ENCODE results near the gene ZSWIM6. TPM values are rescaled to one million over a fixed set of nuclear protein-coding genes. Genes with fewer than 3 reads are reported as not detected.

The ZSWIM6 gene
- total and polyA plus RNA-seq, 2 experiments from 2014 or later: 3.9 to 6.0 TPM

DNA sequence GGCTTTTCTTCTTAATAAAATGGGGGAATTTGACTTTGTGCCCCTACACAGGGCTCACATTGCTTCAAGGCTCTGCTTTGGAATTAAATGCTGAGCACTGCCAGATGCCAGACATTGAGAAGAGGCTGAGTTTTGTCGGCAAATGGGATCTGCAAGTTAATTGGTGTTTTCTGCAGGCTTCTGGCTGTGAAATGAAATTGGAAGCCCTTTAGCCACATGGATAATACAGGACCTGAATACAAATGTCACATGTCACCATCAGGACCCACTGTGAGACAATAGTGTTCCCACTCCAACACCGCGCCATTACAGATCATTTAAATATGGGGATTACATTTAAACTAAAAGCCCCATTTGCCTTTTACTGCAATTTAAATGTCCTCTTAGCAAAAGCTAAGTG, 164.4 kb downstream of the ZSWIM6 start:
- Histone ChIP-seq H3K4me1 (ENCODE audit: insufficient read depth) (no peaks in the 10 kb centered on the region; the same call in 1 of the 2 replicates), H2AFZ (no peak overlapping the region), H4K20me1 (replicated peaks; ENCODE audit: insufficient read depth) (no peaks in the 10 kb centered on the region), H3K36me3 (ENCODE audit: insufficient read depth) (no peaks in the 10 kb centered on the region), H3K79me2 (replicated peaks; ENCODE audit: insufficient read depth) (no peaks in the 10 kb centered on the region), H3K9me2 (ENCODE audit: insufficient read depth) (no peaks in the 10 kb centered on the region), H3K27me3 (ENCODE audit: insufficient read depth) (no peaks in the 10 kb centered on the region), H3F3A (replicated peaks; ENCODE audit: low read depth) (no peaks in the 10 kb centered on the region), H3K4me2 (no peak overlapping the region; the same call in 1 of the 2 replicates), H3K27ac (ENCODE audit: low read depth) (no peak overlapping the region), H3K4me3 (no peak overlapping the region)
- no peaks in the 10 kb centered on the region for H3K9me3 Mint-ChIP-seq
- H3K36me3 Mint-ChIP-seq (ENCODE audit: low read depth): no peaks in the 10 kb centered on the region
- ATAC-seq (no peak), DNase-seq (ENCODE audit: low spot score) (no peak)
- TF ChIP-seq, protein P1, sequence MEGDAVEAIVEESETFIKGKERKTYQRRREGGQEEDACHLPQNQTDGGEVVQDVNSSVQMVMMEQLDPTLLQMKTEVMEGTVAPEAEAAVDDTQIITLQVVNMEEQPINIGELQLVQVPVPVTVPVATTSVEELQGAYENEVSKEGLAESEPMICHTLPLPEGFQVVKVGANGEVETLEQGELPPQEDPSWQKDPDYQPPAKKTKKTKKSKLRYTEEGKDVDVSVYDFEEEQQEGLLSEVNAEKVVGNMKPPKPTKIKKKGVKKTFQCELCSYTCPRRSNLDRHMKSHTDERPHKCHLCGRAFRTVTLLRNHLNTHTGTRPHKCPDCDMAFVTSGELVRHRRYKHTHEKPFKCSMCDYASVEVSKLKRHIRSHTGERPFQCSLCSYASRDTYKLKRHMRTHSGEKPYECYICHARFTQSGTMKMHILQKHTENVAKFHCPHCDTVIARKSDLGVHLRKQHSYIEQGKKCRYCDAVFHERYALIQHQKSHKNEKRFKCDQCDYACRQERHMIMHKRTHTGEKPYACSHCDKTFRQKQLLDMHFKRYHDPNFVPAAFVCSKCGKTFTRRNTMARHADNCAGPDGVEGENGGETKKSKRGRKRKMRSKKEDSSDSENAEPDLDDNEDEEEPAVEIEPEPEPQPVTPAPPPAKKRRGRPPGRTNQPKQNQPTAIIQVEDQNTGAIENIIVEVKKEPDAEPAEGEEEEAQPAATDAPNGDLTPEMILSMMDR (conservative IDR thresholded peaks at IDR 0.05; ENCODE audit: low read depth in 2 of 2): no peak
- TF ChIP-seq CREB1 (CRISPR knock-in tag; IDR thresholded peaks at IDR 0.05; ENCODE audit: low read depth): no peak
- TF ChIP-seq ZNF331 (CRISPR knock-in tag; IDR thresholded peaks at IDR 0.05; ENCODE audit: low read depth): no peak
- no peak for TF ChIP-seq NANOG (IDR thresholded peaks at IDR 0.05; ENCODE audit: borderline replicate concordance)
- TF ChIP-seq STAT1 (IDR thresholded peaks at IDR 0.05; ENCODE audit: unreplicated experiment): no peak
- TF ChIP-seq JUNB (IDR thresholded peaks at IDR 0.05; ENCODE audit: unreplicated experiment): no peak
- H3K27ac Mint-ChIP-seq: no peak overlapping the region
- H3K4me3 Mint-ChIP-seq: no peak overlapping the region
- H3K27me3 Mint-ChIP-seq (ENCODE audit: insufficient read depth, low read depth, poor library complexity): no peaks in the 10 kb centered on the region
- peaks cover 8% of the 10 kb centered on the region; the same call in 2 of the 3 replicates for H3K4me1 Mint-ChIP-seq

DNA sequence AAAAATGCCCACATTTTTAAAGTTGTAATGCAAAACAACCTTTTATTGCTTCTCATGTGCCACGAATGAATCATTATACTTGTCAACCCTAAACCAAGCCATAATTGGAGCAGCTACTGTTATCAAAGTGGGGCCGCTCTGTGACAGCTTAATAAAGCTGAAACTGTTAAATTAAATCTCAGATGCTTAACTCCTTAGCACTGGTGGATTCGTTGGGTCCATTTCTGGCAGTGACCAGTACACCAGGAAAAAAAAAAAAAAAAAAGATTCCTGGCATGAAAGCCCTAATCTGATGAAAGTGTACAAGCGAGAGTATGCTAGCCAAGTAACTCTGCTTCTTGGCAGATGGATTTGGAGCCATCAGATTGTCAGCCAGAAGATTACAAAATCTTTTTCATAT, 164.8 kb downstream of the ZSWIM6 start:
- H3K4me1 ChIP-seq (ENCODE audit: insufficient read depth): no peaks in the 10 kb centered on the region; the same call in 1 of the 2 replicates
- Mint-ChIP-seq H3K4me3 (no peak overlapping the region), H3K9me3 (no peaks in the 10 kb centered on the region), H3K27ac (no peak overlapping the region), H3K27me3 (ENCODE audit: insufficient read depth, low read depth, poor library complexity) (no peaks in the 10 kb centered on the region), H3K4me1 (peaks cover 8% of the 10 kb centered on the region; the same call in 2 of the 3 replicates), H3K36me3 (ENCODE audit: low read depth) (0 out of 3 replicates have a peak, but pooled peaks cover 1% of the 10 kb centered on the region)
- DNase-seq (ENCODE audit: low spot score) (no peak), ATAC-seq (no peak)
- no peaks in the 10 kb centered on the region for H3K36me3 ChIP-seq (ENCODE audit: insufficient read depth)
- no peaks in the 10 kb centered on the region for H3K79me2 ChIP-seq (replicated peaks; ENCODE audit: insufficient read depth)
- H3K4me3 ChIP-seq: no peak overlapping the region
- no peak overlapping the region for H3K4me2 ChIP-seq
- no peaks in the 10 kb centered on the region for H3K27me3 ChIP-seq (ENCODE audit: insufficient read depth)
- H2AFZ ChIP-seq: no peak overlapping the region
- H3K27ac ChIP-seq (ENCODE audit: low read depth): no peak overlapping the region
- H3K9me2 ChIP-seq (ENCODE audit: insufficient read depth): no peaks in the 10 kb centered on the region
- no peaks in the 10 kb centered on the region for H3F3A ChIP-seq (replicated peaks; ENCODE audit: low read depth)
- H4K20me1 ChIP-seq (replicated peaks; ENCODE audit: insufficient read depth): no peaks in the 10 kb centered on the region
- TF ChIP-seq ZNF114 (CRISPR knock-in tag; IDR thresholded peaks at IDR 0.05) (no peak), EZH2phosphoT487 (IDR thresholded peaks at IDR 0.05; ENCODE audit: unreplicated experiment) (no peak), JUNB (IDR thresholded peaks at IDR 0.05; ENCODE audit: unreplicated experiment) (no peak), NANOG (IDR thresholded peaks at IDR 0.05; ENCODE audit: borderline replicate concordance) (no peak), ZNF331 (CRISPR knock-in tag; IDR thresholded peaks at IDR 0.05; ENCODE audit: low read depth) (no peak), EZH2 (IDR thresholded peaks at IDR 0.05; ENCODE audit: low read depth, unreplicated experiment) (no peak)
- TF ChIP-seq, protein P1 (conservative IDR thresholded peaks at IDR 0.05; ENCODE audit: low read depth in 2 of 2): no peak
- TF ChIP-seq, protein P2, sequence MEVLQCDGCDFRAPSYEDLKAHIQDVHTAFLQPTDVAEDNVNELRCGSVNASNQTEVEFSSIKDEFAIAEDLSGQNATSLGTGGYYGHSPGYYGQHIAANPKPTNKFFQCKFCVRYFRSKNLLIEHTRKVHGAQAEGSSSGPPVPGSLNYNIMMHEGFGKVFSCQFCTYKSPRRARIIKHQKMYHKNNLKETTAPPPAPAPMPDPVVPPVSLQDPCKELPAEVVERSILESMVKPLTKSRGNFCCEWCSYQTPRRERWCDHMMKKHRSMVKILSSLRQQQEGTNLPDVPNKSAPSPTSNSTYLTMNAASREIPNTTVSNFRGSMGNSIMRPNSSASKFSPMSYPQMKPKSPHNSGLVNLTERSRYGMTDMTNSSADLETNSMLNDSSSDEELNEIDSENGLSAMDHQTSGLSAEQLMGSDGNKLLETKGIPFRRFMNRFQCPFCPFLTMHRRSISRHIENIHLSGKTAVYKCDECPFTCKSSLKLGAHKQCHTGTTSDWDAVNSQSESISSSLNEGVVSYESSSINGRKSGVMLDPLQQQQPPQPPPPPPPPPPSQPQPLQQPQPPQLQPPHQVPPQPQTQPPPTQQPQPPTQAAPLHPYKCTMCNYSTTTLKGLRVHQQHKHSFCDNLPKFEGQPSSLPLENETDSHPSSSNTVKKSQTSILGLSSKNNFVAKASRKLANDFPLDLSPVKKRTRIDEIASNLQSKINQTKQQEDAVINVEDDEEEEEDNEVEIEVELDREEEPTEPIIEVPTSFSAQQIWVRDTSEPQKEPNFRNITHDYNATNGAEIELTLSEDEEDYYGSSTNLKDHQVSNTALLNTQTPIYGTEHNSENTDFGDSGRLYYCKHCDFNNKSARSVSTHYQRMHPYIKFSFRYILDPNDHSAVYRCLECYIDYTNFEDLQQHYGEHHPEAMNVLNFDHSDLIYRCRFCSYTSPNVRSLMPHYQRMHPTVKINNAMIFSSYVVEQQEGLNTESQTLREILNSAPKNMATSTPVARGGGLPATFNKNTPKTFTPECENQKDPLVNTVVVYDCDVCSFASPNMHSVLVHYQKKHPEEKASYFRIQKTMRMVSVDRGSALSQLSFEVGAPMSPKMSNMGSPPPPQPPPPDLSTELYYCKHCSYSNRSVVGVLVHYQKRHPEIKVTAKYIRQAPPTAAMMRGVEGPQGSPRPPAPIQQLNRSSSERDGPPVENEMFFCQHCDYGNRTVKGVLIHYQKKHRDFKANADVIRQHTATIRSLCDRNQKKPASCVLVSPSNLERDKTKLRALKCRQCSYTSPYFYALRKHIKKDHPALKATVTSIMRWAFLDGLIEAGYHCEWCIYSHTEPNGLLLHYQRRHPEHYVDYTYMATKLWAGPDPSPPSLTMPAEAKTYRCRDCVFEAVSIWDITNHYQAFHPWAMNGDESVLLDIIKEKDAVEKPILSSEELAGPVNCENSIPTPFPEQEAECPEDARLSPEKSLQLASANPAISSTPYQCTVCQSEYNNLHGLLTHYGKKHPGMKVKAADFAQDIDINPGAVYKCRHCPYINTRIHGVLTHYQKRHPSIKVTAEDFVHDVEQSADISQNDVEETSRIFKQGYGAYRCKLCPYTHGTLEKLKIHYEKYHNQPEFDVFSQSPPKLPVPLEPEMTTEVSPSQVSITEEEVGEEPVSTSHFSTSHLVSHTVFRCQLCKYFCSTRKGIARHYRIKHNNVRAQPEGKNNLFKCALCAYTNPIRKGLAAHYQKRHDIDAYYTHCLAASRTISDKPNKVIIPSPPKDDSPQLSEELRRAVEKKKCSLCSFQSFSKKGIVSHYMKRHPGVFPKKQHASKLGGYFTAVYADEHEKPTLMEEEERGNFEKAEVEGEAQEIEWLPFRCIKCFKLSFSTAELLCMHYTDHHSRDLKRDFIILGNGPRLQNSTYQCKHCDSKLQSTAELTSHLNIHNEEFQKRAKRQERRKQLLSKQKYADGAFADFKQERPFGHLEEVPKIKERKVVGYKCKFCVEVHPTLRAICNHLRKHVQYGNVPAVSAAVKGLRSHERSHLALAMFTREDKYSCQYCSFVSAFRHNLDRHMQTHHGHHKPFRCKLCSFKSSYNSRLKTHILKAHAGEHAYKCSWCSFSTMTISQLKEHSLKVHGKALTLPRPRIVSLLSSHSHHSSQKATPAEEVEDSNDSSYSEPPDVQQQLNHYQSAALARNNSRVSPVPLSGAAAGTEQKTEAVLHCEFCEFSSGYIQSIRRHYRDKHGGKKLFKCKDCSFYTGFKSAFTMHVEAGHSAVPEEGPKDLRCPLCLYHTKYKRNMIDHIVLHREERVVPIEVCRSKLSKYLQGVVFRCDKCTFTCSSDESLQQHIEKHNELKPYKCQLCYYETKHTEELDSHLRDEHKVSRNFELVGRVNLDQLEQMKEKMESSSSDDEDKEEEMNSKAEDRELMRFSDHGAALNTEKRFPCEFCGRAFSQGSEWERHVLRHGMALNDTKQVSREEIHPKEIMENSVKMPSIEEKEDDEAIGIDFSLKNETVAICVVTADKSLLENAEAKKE (CRISPR knock-in tag; IDR thresholded peaks at IDR 0.05): no peak

Measured in GM23338 (cell line).